Fibroblast of skin of scalp (primary cell): ENCODE data around the gene HIPK1.
"Not testable (repeated sequence)": the region's sequence is repeated elsewhere in the genome, so short reads cannot be mapped to it uniquely, and the experiment has no call there.

ENCODE experiments used
- DNase-seq: peaks from one replicate; pipeline ENCODE4 v3.0.0-alpha.2; 2013

The HIPK1 gene

GRCh38 chr1:113945329-113945728 is 16.2 kb downstream of the HIPK1 start:
- no peak for DNase-seq

DNA sequence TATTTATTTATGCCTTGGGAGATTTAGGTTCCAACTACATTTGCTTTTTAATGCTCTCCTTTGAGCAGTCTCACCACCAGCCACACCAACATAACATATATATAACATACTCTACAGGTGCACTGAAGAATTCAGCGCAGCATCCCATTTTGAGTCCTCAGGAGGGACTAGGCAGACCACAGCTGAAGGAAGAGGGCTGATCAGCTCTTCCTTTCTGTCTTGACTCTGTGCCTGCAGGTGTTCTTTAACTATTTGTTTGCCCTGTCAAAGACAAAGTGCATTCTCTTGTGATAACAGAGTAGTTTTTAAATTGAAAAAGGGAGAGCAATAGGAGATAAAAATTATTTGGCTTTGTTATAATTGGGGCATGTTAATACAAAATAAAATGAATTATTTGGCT is 17.0 kb downstream of the HIPK1 start:
- no peak for DNase-seq

GRCh38 chr1:113946678-113947387 is 17.7 kb downstream of the HIPK1 start:
- DNase-seq = no peak

DNA sequence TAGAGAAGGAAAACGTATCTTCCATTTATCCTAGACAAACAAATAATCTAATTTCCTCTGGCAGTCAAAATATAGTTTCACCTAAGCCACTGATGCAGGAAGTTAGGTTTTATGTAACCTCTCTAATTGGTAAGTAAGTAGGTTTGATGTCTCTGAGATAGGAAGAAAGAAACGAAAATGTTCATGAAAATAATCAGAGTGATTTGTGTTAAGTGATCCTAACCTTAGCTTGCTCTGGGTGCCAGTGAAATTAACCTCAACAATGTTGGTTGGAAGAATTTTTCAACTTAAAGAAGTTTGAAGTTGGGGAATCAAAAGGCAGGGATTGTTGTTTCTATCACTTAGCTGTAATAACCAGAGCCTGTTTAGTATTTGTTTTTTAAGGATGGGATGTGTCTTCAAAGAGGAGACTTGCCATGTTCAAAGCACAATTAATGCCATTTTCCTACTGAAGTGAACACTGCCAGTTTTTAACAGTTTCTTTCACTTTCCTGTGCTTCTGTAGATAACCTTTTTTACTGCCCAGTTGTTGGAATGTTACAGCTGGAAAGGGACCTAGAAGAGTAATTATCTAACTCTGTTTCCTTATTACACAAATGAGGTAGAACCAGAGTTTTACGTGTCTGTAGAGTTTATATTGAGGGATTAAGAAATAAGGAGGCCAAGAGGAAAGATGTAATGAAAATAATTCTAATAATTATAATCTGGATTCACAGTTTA is 18.4 kb downstream of the HIPK1 start:
- DNase-seq = no peak

GRCh38 chr1:113948151-113948550 is 19.0 kb downstream of the HIPK1 start:
- not testable (repeated sequence) for DNase-seq

DNA sequence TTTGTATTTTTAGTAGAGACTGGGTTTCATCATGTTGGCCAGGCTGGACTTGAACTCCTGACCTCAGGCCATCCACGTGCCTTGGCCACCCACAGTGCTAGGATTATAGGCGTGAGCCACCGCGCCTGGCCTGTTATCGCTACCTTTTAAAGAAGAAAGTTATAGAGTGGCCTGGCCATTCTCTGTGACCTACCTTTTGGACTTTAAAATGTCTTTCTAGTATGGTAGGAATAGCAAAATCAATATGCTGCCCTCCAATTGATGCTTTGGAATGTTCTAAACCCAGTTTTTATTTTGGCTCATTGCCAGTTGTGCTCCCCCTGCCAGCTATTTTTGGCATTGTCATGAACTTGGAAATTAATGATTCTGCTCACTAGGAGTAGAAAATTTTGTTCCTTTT is 19.9 kb downstream of the HIPK1 start:
- peak; percentile 29 for DNase-seq

GRCh38 chr1:113950908-113951307 is 21.8 kb downstream of the HIPK1 start:
- no peak for DNase-seq

GRCh38 chr1:113951719-113952118 is 22.6 kb downstream of the HIPK1 start:
- no peak for DNase-seq

DNA sequence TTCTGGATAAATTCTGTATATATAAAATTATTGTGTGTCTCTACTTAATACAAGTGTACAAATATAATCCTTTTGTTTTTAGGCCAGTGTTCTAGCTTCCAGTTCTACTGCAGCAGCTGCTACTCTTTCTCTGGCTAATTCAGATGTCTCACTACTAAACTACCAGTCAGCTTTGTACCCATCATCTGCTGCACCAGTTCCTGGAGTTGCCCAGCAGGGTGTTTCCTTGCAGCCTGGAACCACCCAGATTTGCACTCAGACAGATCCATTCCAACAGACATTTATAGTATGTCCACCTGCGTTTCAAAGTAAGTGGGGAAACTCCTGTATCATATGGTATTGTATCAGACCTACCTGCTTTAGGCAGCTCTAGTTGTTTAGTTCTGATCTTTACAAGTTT is 28.9 kb downstream of the HIPK1 start:
- DNase-seq = no peak

- DNase-seq = no peak
These were observed 29.6 kb downstream of the HIPK1 start for GRCh38 chr1:113958691-113959090.

DNA sequence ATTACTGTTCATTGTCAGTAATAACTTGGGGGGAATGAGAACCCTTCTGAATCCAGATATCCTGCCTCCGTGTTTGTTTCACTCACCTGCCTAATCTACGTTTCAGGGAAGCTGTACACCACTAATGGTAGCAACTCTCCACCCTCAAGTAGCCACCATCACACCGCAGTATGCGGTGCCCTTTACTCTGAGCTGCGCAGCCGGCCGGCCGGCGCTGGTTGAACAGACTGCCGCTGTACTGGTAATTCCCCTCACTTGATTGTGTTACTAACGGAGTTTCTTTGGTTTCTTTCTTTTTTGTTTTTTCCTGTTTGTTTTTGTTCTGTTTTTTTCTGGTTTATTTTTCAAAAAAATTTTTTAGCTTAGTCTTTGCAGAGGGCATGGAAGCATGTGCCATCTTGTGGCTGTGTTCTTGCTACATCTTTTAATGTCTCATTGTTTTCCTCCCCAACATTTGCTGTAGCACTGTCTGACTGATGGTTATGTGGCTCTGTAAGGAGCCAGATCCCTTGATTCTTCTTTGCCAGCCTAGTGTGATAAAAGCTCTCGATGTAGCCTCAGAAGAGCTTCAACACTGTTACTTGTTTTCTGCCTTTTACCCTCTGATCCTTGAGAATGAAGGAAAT is 34.3 kb downstream of the HIPK1 start:
- no peak for DNase-seq

GRCh38 chr1:113965703-113966412 is 36.7 kb downstream of the HIPK1 start:
- DNase-seq = no peak

DNA sequence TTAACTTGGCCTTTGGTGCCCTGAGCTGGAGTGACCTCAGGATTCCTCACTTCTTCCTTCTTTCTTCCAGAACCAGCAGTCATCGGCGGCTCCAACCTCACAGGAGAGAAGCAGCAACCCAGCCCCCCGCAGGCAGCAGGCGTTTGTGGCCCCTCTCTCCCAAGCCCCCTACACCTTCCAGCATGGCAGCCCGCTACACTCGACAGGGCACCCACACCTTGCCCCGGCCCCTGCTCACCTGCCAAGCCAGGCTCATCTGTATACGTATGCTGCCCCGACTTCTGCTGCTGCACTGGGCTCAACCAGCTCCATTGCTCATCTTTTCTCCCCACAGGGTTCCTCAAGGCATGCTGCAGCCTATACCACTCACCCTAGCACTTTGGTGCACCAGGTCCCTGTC is 43.8 kb downstream of the HIPK1 start:
- no peak for DNase-seq

DNA sequence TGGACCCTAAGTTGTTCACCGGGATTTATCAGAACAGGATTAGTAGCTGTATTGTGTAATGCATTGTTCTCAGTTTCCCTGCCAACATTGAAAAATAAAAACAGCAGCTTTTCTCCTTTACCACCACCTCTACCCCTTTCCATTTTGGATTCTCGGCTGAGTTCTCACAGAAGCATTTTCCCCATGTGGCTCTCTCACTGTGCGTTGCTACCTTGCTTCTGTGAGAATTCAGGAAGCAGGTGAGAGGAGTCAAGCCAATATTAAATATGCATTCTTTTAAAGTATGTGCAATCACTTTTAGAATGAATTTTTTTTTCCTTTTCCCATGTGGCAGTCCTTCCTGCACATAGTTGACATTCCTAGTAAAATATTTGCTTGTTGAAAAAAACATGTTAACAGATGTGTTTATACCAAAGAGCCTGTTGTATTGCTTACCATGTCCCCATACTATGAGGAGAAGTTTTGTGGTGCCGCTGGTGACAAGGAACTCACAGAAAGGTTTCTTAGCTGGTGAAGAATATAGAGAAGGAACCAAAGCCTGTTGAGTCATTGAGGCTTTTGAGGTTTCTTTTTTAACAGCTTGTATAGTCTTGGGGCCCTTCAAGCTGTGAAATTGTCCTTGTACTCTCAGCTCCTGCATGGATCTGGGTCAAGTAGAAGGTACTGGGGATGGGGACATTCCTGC is 46.2 kb downstream of the HIPK1 start:
- peak; percentile 62 for DNase-seq

GRCh38 chr1:113976609-113977278 is 47.6 kb downstream of the HIPK1 start:
- DNase-seq = peak; percentile 61

GRCh38 chr1:113977906-113978305 is 48.8 kb downstream of the HIPK1 start:
- DNase-seq = no peak

- peak; percentile 99 for DNase-seq
These were observed 50.0 kb downstream of the HIPK1 start, which contains the start of gene OLFML3 for GRCh38 chr1:113978863-113979702. Gene OLFML3 (plus strand): TSS chr1:113979474. CDS start chr1:113979517, 43 bp downstream.

GRCh38 chr1:113980110-113980509 is 51.0 kb downstream of the HIPK1 start:
- peak; percentile 78 for DNase-seq

GRCh38 chr1:113981962-113982931 is 53.1 kb downstream of the HIPK1 start:
- peak; percentile 90 for DNase-seq

- no peak for DNase-seq
These were observed 53.8 kb downstream of the HIPK1 start for GRCh38 chr1:113982949-113983348.
